ENCODE results near the gene BHLHE23.

GRCh38 chr20:63005862-63006539 is 763 bp downstream of the BHLHE23 start:
- TF ChIP-seq CTCF (IDR thresholded peaks at IDR 0.05 in 2 of 3, conservative IDR thresholded peaks at IDR 0.05 in 1 of 3; ENCODE audit: borderline replicate concordance in 1 of 3, insufficient read depth in 1 of 3, low read depth in 2 of 3, low read length in 2 of 3) (no peak), SRF (IDR thresholded peaks at IDR 0.05; ENCODE audit: low read depth) (no peak), RAD21 (IDR thresholded peaks at IDR 0.05; ENCODE audit: low read depth) (no peak), EZH2 (IDR thresholded peaks at IDR 0.05) (no peak), SP1 (IDR thresholded peaks at IDR 0.05; ENCODE audit: low read depth) (no peak), YY1 (IDR thresholded peaks at IDR 0.05; ENCODE audit: extremely low read depth, insufficient replicate concordance, low read depth, low read length) (no peak), FOSL1 (IDR thresholded peaks at IDR 0.05; ENCODE audit: low read depth) (no peak), MAX (IDR thresholded peaks at IDR 0.05) (no peak), POLR2A (IDR thresholded peaks at IDR 0.05; ENCODE audit: borderline replicate concordance, extremely low read depth, insufficient read depth, insufficient read length) (no peak), ATF3 (IDR thresholded peaks at IDR 0.05) (no peak)
- TF ChIP-seq, protein P1, sequence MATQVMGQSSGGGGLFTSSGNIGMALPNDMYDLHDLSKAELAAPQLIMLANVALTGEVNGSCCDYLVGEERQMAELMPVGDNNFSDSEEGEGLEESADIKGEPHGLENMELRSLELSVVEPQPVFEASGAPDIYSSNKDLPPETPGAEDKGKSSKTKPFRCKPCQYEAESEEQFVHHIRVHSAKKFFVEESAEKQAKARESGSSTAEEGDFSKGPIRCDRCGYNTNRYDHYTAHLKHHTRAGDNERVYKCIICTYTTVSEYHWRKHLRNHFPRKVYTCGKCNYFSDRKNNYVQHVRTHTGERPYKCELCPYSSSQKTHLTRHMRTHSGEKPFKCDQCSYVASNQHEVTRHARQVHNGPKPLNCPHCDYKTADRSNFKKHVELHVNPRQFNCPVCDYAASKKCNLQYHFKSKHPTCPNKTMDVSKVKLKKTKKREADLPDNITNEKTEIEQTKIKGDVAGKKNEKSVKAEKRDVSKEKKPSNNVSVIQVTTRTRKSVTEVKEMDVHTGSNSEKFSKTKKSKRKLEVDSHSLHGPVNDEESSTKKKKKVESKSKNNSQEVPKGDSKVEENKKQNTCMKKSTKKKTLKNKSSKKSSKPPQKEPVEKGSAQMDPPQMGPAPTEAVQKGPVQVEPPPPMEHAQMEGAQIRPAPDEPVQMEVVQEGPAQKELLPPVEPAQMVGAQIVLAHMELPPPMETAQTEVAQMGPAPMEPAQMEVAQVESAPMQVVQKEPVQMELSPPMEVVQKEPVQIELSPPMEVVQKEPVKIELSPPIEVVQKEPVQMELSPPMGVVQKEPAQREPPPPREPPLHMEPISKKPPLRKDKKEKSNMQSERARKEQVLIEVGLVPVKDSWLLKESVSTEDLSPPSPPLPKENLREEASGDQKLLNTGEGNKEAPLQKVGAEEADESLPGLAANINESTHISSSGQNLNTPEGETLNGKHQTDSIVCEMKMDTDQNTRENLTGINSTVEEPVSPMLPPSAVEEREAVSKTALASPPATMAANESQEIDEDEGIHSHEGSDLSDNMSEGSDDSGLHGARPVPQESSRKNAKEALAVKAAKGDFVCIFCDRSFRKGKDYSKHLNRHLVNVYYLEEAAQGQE (IDR thresholded peaks at IDR 0.05; ENCODE audit: low read depth) = no peak

All from HCT116 (cell line).